Mesenteric fat pad (tissue), 1 donor: Measurements from ENCODE around the gene HECTD1. TPM values are rescaled to one million over a fixed set of nuclear protein-coding genes. Genes with fewer than 3 reads are reported as not detected.
"Not testable (repeated sequence)": the region's sequence is repeated elsewhere in the genome, so short reads cannot be mapped to it uniquely, and the experiment has no call there.

ENCODE experiments used
- DNase-seq: peaks from one replicate; pipeline ENCODE4 v3.0.0-alpha.2; 2020; ENCODE audit warnings: low spot score
- total RNA-seq: library from RNA; stranded (reverse); fragmentation: NEBNext Ultra II Directional; extraction: Animal tissue kit (Norgen Biotek cat#: 25700); gene quantifications from one replicate; pipeline ENCODE4 v1.2.1, GENCODE V29; 2021
- donor health status: DM: yes; HTN: yes; CAD: no.

HECTD1 gene
- total RNA-seq, 1 donor from 2014 or later, result 164 TPM

GRCh38 chr14:31095817-31096216 is 111.8 kb downstream of the HECTD1 start:
- not testable (repeated sequence) for DNase-seq

GRCh38 chr14:31093884-31094839 is 113.4 kb downstream of the HECTD1 start:
- DNase-seq, result not testable (repeated sequence)

- no peak for DNase-seq
Observed at GRCh38 chr14:31092160-31092708, 115.4 kb downstream of the HECTD1 start.

GRCh38 chr14:31090883-31091764 is 116.5 kb downstream of the HECTD1 start:
- DNase-seq, result no peak

- not testable (repeated sequence) for DNase-seq
Observed at GRCh38 chr14:31086466-31086865, 121.1 kb downstream of the HECTD1 start.

- no peak for DNase-seq
Observed at GRCh38 chr14:31085027-31085426, 122.6 kb downstream of the HECTD1 start.

GRCh38 chr14:31084385-31084784 is 123.2 kb downstream of the HECTD1 start:
- DNase-seq, result no peak

GRCh38 chr14:31083781-31084180 is 123.8 kb downstream of the HECTD1 start:
- DNase-seq, result no peak

GRCh38 chr14:31080484-31080883 is 127.1 kb downstream of the HECTD1 start:
- no peak for DNase-seq

GRCh38 chr14:31080056-31080455 is 127.5 kb downstream of the HECTD1 start:
- no peak for DNase-seq

- DNase-seq, result no peak
Observed at GRCh38 chr14:31078766-31079165, 128.8 kb downstream of the HECTD1 start.

- no peak for DNase-seq
Observed at GRCh38 chr14:31075144-31075543, 132.4 kb downstream of the HECTD1 start.

- no peak for DNase-seq
Observed at GRCh38 chr14:31071151-31071550, 136.4 kb downstream of the HECTD1 start.

- DNase-seq, result no peak
Observed at GRCh38 chr14:31070431-31070830, 137.2 kb downstream of the HECTD1 start.

- no peak for DNase-seq
Observed at GRCh38 chr14:31069343-31069742, 138.2 kb downstream of the HECTD1 start.

- DNase-seq, result no peak
Observed at GRCh38 chr14:31068235-31068634, 139.4 kb downstream of the HECTD1 start.

- not testable (repeated sequence) for DNase-seq
Observed at GRCh38 chr14:31062908-31063307, 144.7 kb downstream of the HECTD1 start.

- no peak for DNase-seq
Observed at GRCh38 chr14:31060253-31060875, 147.2 kb downstream of the HECTD1 start.

- DNase-seq, result no peak
Observed at GRCh38 chr14:31059152-31059924, 148.3 kb downstream of the HECTD1 start.

GRCh38 chr14:31057701-31058364 is 149.8 kb downstream of the HECTD1 start:
- DNase-seq, result no peak
